ENCODE measurements around the gene SHPK.

Gene SHPK, protein sequence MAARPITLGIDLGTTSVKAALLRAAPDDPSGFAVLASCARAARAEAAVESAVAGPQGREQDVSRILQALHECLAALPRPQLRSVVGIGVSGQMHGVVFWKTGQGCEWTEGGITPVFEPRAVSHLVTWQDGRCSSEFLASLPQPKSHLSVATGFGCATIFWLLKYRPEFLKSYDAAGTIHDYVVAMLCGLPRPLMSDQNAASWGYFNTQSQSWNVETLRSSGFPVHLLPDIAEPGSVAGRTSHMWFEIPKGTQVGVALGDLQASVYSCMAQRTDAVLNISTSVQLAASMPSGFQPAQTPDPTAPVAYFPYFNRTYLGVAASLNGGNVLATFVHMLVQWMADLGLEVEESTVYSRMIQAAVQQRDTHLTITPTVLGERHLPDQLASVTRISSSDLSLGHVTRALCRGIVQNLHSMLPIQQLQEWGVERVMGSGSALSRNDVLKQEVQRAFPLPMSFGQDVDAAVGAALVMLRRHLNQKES

GRCh38 chr17:3636154-3636907, at the start of gene SHPK, which contains the start of gene CTNS:
TSS of gene SHPK (minus strand) at chr17:3636250. CDS start at chr17:3636219, 31 bp downstream.
TSS of gene CTNS (plus strand) at chr17:3636760. CDS start at chr17:3640207, 3,447 bp downstream.
- peak; percentile 98 for ATAC-seq
- TF ChIP-seq CREB5 (CRISPR knock-in tag; IDR thresholded peaks at IDR 0.05; ENCODE audit: low read depth) (no peak), GLIS3 (CRISPR knock-in tag; IDR thresholded peaks at IDR 0.05) (no peak), ZFP3 (CRISPR knock-in tag; IDR thresholded peaks at IDR 0.05) (0 out of 2 replicates have a peak, but pooled peaks have one; percentile 20)

GRCh38 chr17:3685174-3685573, 49.1 kb upstream of the SHPK start:
- ATAC-seq = no peak
- TF ChIP-seq CREB5 (CRISPR knock-in tag; IDR thresholded peaks at IDR 0.05; ENCODE audit: low read depth) (no peak), ESRRG (CRISPR knock-in tag; IDR thresholded peaks at IDR 0.05) (no peak), RARB (CRISPR knock-in tag; IDR thresholded peaks at IDR 0.05) (no peak)

DNA sequence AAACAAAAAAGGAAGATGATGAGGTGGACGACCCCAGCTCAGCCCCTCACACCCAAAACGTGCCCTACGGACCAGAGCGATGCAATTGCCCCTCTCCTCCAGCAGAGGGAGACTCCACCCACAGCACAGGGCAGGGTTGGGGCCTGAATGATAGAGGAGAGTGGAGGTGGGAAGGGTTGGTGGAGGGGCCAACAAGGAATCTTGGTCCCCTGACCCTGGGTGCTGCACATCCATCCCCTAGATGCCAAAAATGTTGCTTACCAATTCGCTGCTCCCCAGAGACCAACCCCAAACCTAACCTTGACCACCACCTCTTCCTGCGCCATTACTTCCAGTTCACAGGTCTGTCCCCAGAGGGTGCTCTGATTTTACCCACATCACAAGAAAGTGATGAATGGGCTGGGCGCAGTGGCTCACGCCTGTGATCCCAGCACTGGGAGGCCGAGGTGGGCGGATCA, 47.0 kb upstream of the SHPK start:
- TF ChIP-seq POU6F1 (CRISPR knock-in tag; IDR thresholded peaks at IDR 0.05; ENCODE audit: borderline replicate concordance, low read depth) = no peak
- no peak for TF ChIP-seq PATZ1 (CRISPR knock-in tag; IDR thresholded peaks at IDR 0.05; ENCODE audit: borderline replicate concordance)
- TF ChIP-seq RARB (CRISPR knock-in tag; IDR thresholded peaks at IDR 0.05) = no peak
- TF ChIP-seq OSR1 (CRISPR knock-in tag; IDR thresholded peaks at IDR 0.05) = no peak
- no peak for TF ChIP-seq CSDC2 (CRISPR knock-in tag; IDR thresholded peaks at IDR 0.05)
- TF ChIP-seq BACH2 (CRISPR knock-in tag; IDR thresholded peaks at IDR 0.05; ENCODE audit: borderline replicate concordance) = no peak
- TF ChIP-seq ISL1 (CRISPR knock-in tag; IDR thresholded peaks at IDR 0.05) = no peak
- TF ChIP-seq ZNF70 (CRISPR knock-in tag; IDR thresholded peaks at IDR 0.05) = no peak
- ATAC-seq = peak; percentile 86

DNA sequence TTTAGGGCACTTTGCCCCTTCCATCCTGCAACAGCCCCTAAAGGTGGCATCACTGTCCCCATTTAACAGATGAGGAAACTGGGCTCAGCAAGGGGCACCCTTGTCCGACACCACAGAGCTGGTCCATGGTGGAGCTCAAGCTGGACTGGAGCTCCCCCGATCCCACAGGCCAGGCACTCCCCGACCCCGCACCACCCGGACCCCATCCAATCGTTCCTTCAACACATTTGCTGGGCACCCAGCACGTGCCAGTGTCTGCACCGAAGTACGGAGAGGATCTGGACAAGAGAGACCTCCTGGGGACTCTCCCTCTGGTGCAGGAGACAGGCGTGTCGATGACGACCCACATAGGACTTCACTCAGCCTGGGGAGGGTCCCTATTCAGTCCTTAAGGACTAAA, 46.0 kb upstream of the SHPK start:
- ATAC-seq = no peak
- no peak for TF ChIP-seq PPARA (CRISPR knock-in tag; IDR thresholded peaks at IDR 0.05; ENCODE audit: borderline replicate concordance)
- TF ChIP-seq OSR1 (CRISPR knock-in tag; IDR thresholded peaks at IDR 0.05) = no peak
- TF ChIP-seq ESRRG (CRISPR knock-in tag; IDR thresholded peaks at IDR 0.05) = no peak
- TF ChIP-seq ZC3H10 (CRISPR knock-in tag; IDR thresholded peaks at IDR 0.05) = no peak
- TF ChIP-seq ZNF565 (CRISPR knock-in tag; conservative IDR thresholded peaks at IDR 0.05; ENCODE audit: low read depth) = no peak
- TF ChIP-seq RARB (CRISPR knock-in tag; IDR thresholded peaks at IDR 0.05) = no peak
- no peak for TF ChIP-seq GLIS3 (CRISPR knock-in tag; IDR thresholded peaks at IDR 0.05)
- TF ChIP-seq TOX (CRISPR knock-in tag; IDR thresholded peaks at IDR 0.05; ENCODE audit: borderline replicate concordance) = no peak
- no peak for TF ChIP-seq ZNF8 (CRISPR knock-in tag; IDR thresholded peaks at IDR 0.05)
- TF ChIP-seq ZFP3 (CRISPR knock-in tag; IDR thresholded peaks at IDR 0.05) = no peak
- no peak for TF ChIP-seq SNAI2 (CRISPR knock-in tag; IDR thresholded peaks at IDR 0.05)

- ATAC-seq = no peak
- TF ChIP-seq PATZ1 (CRISPR knock-in tag; IDR thresholded peaks at IDR 0.05; ENCODE audit: borderline replicate concordance) (no peak), ZNF565 (CRISPR knock-in tag; conservative IDR thresholded peaks at IDR 0.05; ENCODE audit: low read depth) (no peak), RARB (CRISPR knock-in tag; IDR thresholded peaks at IDR 0.05) (no peak), ZFP3 (CRISPR knock-in tag; IDR thresholded peaks at IDR 0.05) (no peak), ARNTL (CRISPR knock-in tag; IDR thresholded peaks at IDR 0.05; ENCODE audit: borderline replicate concordance, low read depth) (no peak), GLIS3 (CRISPR knock-in tag; IDR thresholded peaks at IDR 0.05) (no peak), ESRRG (CRISPR knock-in tag; IDR thresholded peaks at IDR 0.05) (no peak), TCF4 (CRISPR knock-in tag; IDR thresholded peaks at IDR 0.05; ENCODE audit: borderline replicate concordance) (no peak), BACH2 (CRISPR knock-in tag; IDR thresholded peaks at IDR 0.05; ENCODE audit: borderline replicate concordance) (no peak), OSR1 (CRISPR knock-in tag; IDR thresholded peaks at IDR 0.05) (no peak)
Observed at GRCh38 chr17:3681565-3681964, 45.5 kb upstream of the SHPK start.

All from SK-N-SH treated with all-trans-retinoic acid at 6 μM for 48 hours (cell line).